Fibroblast of mammary gland (primary cell): Measurements from ENCODE around the gene KCTD16.
A peak's percentile ranks its signal among the peaks of the same experiment; 100 is the strongest.

Experiments
- DNase-seq: peaks from one replicate; pipeline ENCODE4 v3.0.0-alpha.2; 2010; ENCODE audit warnings: low read depth
- H3K4me3 ChIP-seq: 2 replicates; pipeline ENCODE4 v1.5.1; 2011; ENCODE audit warnings: low read depth, mild to moderate bottlenecking, low read length, moderate library complexity; ENCODE audit not compliant: control insufficient read depth
- CTCF ChIP-seq: conservative IDR thresholded peaks from 2 replicates; pipeline ENCODE4 v1.5.1; 2011; ENCODE audit warnings: low read depth, low read length, inconsistent platforms; ENCODE audit not compliant: control insufficient read depth, insufficient read depth

KCTD16 gene

GRCh38 chr5:144177548-144177947 is 6.9 kb downstream of the KCTD16 start:
- no peak for DNase-seq
- no peak for TF ChIP-seq CTCF
- H3K4me3 ChIP-seq = no peak overlapping the region

- TF ChIP-seq CTCF = no peak
- DNase-seq = peak; percentile 36
- no peak overlapping the region for H3K4me3 ChIP-seq
Observed at GRCh38 chr5:144179226-144179625, 8.6 kb downstream of the KCTD16 start.

DNA sequence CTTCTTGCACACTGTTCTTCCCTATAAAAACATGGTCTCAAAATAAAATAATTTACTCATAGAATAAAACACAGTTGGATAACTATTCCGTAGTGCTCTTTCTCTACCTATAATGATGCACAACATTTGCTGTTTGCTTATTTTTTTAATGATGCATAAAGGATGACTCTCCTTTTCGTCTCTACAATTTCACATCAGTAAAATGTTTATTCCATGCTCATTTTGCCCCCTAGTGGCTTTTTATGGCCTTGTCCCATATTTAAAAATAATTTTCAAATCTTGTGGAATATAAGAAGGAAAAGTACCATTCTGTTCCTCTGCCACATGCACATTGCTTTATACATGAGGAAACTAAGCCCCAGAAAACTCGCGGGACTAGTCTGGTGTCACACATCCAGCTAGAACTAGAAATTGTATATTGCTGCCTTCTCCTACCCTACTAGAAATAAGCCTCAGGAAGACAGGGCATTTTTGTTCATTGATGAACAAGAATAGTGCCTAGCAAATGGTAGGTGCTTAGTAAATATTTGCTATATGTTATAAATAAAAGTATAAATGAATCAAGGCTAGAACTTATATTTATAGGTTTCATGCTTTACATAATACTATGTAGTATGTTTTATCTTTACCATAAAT is 12.7 kb downstream of the KCTD16 start:
- DNase-seq = peak; percentile 75
- peak; percentile 70 for TF ChIP-seq CTCF
- no peak overlapping the region for H3K4me3 ChIP-seq

DNA sequence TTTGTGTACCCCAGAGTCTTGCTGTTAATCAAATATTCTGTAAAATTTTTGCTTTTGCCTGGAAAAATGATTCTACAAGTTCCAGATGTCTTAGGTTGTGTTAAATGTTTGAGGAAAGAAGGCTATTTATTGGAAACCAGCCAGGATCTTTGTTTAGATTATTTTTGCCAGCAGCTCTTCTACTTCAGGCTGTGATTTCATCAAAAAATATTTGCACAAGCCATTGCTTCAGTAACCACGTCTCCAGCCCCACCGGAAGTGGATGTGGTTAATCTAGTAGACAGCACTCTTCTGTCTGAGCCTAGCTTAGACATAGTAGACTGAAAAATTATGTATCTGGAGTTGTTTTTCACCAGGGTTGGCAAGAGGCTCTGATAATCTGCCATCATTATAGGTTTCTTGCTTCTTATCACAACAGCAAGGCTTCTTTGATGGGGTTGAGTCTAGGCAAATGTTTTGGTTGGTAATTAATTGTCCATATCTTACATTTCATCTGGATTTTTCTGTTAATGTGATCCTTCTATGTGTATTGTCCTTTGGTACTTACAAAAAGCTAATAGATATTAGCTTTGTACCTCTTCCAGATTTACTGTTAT is 17.1 kb downstream of the KCTD16 start:
- no peak for TF ChIP-seq CTCF
- DNase-seq = peak; percentile 96
- no peak overlapping the region for H3K4me3 ChIP-seq

GRCh38 chr5:144189800-144190429 is 19.2 kb downstream of the KCTD16 start:
- no peak for TF ChIP-seq CTCF
- DNase-seq = peak; percentile 63
- H3K4me3 ChIP-seq = no peak overlapping the region

DNA sequence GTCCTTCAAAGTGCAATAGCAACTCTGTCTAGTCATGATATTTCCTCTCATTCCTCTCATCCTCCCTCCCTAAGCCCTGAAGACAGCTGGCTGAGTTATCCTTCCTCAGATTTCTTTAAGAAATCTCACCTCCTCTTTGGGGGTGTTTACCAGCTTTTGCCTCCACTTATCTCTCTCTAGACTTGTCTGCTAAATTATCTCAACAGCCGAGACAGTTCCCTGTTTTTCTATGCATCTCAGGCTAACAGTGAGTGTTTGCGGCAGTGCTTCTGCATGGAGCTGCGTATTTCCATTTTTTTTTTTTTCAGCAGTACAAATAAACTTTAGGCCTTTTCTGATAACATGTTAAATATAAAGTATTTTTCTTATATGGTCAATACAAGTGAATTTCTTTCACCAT is 20.9 kb downstream of the KCTD16 start:
- no peak overlapping the region for H3K4me3 ChIP-seq
- no peak for TF ChIP-seq CTCF
- no peak for DNase-seq

DNA sequence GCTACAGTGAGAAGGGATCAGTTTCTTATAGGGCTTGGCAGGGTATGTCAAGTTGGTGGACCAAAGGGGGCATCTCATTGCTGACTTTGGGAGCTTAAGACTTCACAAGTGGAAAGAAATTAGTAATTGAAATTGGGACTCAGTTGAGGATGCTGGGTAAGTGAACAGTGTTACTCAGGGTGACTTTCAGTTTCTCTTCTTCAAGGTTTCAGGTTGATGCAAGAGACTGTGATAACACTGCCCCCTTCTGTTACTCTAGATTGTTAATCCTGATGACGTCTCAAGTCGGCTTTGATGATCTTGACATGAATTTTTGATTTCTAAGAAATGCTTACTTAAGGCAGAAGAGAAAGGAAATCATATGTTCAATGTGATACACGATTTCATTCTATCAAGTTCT is 21.3 kb downstream of the KCTD16 start:
- peak; percentile 84 for DNase-seq
- peak; percentile 56 for TF ChIP-seq CTCF
- H3K4me3 ChIP-seq = no peak overlapping the region
